WERI-Rb-1 (cell line): ENCODE measurements around the gene C13orf42.

Experiments used
- DNase-seq: peaks from one replicate; pipeline ENCODE4 v3.0.0-alpha.2; 2020
- H3K27ac ChIP-seq: fragments of 250-450 bp; sonication (Bioruptor Pico); 2 replicates; pipeline ENCODE4 v1.5.1; 2020; ENCODE audit warnings: mild to moderate bottlenecking, moderate library complexity
- H3K27me3 ChIP-seq: fragments of 250-450 bp; sonication (Bioruptor Pico); 2 replicates; pipeline ENCODE4 v1.5.1; 2021; ENCODE audit warnings: mild to moderate bottlenecking, low read depth, moderate library complexity; ENCODE audit not compliant: insufficient read depth, severe bottlenecking
- H3K36me3 ChIP-seq: fragments of 250-450 bp; sonication (Bioruptor Pico); 2 replicates; pipeline ENCODE4 v1.5.1; 2020; ENCODE audit warnings: mild to moderate bottlenecking, moderate library complexity
- H3K4me3 ChIP-seq: 2 replicates; pipeline ENCODE4 v1.5.1; 2011; ENCODE audit warnings: low read depth, mild to moderate bottlenecking, control low read depth, low read length
- H3K9me3 ChIP-seq: fragments of 250-450 bp; sonication (Bioruptor Pico); 2 replicates; pipeline ENCODE4 v1.5.1; 2021; ENCODE audit warnings: mild to moderate bottlenecking, moderate library complexity; ENCODE audit not compliant: severe bottlenecking
- TF ChIP-seq, protein P1 (sequence below): IDR thresholded peaks from 2 replicates; pipeline ENCODE4 v1.5.1; 2011; ENCODE audit warnings: low read depth, mild to moderate bottlenecking, control low read depth, inconsistent platforms, low read length

The C13orf42 gene

GRCh38 chr13:51041126-51041525, 69.9 kb downstream of the C13orf42 start:
- H3K27me3 ChIP-seq: no peaks in the 10 kb centered on the region
- no peaks in the 10 kb centered on the region for H3K36me3 ChIP-seq
- DNase-seq: no peak
- no peak overlapping the region for H3K27ac ChIP-seq
- H3K9me3 ChIP-seq: no peaks in the 10 kb centered on the region
- TF ChIP-seq, protein P1, sequence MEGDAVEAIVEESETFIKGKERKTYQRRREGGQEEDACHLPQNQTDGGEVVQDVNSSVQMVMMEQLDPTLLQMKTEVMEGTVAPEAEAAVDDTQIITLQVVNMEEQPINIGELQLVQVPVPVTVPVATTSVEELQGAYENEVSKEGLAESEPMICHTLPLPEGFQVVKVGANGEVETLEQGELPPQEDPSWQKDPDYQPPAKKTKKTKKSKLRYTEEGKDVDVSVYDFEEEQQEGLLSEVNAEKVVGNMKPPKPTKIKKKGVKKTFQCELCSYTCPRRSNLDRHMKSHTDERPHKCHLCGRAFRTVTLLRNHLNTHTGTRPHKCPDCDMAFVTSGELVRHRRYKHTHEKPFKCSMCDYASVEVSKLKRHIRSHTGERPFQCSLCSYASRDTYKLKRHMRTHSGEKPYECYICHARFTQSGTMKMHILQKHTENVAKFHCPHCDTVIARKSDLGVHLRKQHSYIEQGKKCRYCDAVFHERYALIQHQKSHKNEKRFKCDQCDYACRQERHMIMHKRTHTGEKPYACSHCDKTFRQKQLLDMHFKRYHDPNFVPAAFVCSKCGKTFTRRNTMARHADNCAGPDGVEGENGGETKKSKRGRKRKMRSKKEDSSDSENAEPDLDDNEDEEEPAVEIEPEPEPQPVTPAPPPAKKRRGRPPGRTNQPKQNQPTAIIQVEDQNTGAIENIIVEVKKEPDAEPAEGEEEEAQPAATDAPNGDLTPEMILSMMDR: no peak
- no peak overlapping the region for H3K4me3 ChIP-seq

DNA sequence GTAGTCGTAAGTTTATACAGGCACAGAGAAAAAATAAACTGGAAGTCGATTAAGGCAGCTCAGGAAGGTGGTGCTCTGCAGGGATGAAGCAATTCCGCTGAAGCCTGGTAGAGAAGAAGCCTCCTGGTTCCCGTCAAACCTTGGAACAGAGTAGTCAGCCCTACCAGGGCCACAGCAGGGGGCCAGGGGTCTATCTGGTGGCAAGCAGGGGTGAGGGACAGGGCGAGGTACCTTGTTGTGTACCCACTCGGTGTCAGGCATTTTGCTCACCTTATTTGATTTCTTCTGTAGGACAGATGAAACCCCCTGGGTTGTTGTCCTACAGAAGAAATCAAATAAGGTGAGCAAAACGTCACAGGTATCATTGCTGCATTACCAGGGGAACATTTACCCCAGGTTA, 70.6 kb downstream of the C13orf42 start:
- Histone ChIP-seq H3K4me3 (no peak overlapping the region), H3K27me3 (no peaks in the 10 kb centered on the region), H3K27ac (no peak overlapping the region), H3K36me3 (no peaks in the 10 kb centered on the region), H3K9me3 (no peaks in the 10 kb centered on the region)
- TF ChIP-seq, protein P1: no peak
- no peak for DNase-seq

- TF ChIP-seq, protein P1: no peak
- no peak overlapping the region for H3K27ac ChIP-seq
- no peaks in the 10 kb centered on the region for H3K9me3 ChIP-seq
- H3K36me3 ChIP-seq: no peaks in the 10 kb centered on the region
- H3K4me3 ChIP-seq: no peak overlapping the region
- DNase-seq: no peak
- no peaks in the 10 kb centered on the region for H3K27me3 ChIP-seq
Observed at GRCh38 chr13:51036418-51036817, 74.7 kb downstream of the C13orf42 start.

DNA sequence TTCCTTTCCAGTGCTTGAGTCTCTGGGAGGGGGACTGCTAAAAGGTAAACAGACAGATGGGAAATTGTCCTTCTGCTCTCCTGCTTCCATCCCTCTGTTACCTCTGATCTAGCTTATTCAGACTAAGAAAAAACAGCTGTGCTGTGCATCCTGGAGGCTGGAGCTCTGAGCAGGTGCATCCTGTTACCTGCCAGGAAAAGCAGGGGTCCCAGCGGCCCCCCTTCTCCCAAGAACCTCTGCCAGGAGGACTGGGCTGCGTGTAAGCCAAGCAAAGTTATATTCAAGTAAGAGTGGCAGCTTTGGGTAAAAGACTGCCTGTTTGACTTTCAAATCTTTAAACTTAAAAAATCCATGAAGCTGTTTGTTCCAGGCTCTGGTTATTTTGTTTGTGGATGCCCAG, 75.1 kb downstream of the C13orf42 start:
- H3K9me3 ChIP-seq: no peaks in the 10 kb centered on the region
- no peaks in the 10 kb centered on the region for H3K27me3 ChIP-seq
- DNase-seq: no peak
- no peak overlapping the region for H3K27ac ChIP-seq
- TF ChIP-seq, protein P1: no peak
- H3K4me3 ChIP-seq: no peak overlapping the region
- H3K36me3 ChIP-seq: no peaks in the 10 kb centered on the region

DNA sequence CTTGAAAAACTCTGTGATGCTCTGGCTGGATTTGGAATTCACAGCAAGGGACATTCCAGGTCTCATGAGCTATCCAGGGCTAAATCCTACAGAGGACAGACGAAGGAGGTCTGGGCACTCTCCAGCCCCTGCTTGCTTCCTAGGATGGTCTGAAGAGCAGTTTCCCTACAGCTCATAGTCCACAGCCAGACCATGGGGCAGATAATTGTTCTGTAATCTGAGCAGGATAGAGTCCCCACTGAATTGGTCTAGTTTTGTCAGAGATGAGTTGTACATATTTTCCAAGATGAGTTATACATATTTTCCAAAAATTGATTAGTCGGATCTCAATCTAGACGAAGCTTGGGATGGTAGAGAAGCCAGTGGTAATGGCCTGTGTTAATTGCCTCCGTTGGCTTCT, 75.6 kb downstream of the C13orf42 start:
- Histone ChIP-seq H3K27me3 (no peaks in the 10 kb centered on the region), H3K9me3 (no peaks in the 10 kb centered on the region), H3K4me3 (no peak overlapping the region), H3K27ac (no peak overlapping the region), H3K36me3 (no peaks in the 10 kb centered on the region)
- DNase-seq: no peak
- TF ChIP-seq, protein P1: no peak

- TF ChIP-seq, protein P1: no peak
- no peaks in the 10 kb centered on the region for H3K9me3 ChIP-seq
- H3K4me3 ChIP-seq: no peak overlapping the region
- H3K27ac ChIP-seq: no peak overlapping the region
- no peaks in the 10 kb centered on the region for H3K27me3 ChIP-seq
- DNase-seq: no peak
- H3K36me3 ChIP-seq: no peaks in the 10 kb centered on the region
Observed at GRCh38 chr13:51034906-51035305, 76.2 kb downstream of the C13orf42 start.
